PFSK-1 (cell line): ENCODE data around the gene KCTD13. TPM values are rescaled to one million over a fixed set of nuclear protein-coding genes. Genes with fewer than 3 reads are reported as not detected.

Experiments
- FOXP2 ChIP-seq: optimal IDR thresholded peaks from 2 replicates; pipeline ENCODE3; 2011; ENCODE audit warnings: borderline replicate concordance, control low read depth, inconsistent platforms; ENCODE audit not compliant: insufficient read depth; ENCODE audit errors: extremely low read length, extremely low read depth
- POLR2AphosphoS5 ChIP-seq: IDR thresholded peaks from 2 replicates; pipeline ENCODE4 v1.6.1; 2012; ENCODE audit warnings: low read depth, mild to moderate bottlenecking, control low read depth, low read length, moderate library complexity
- SIN3A ChIP-seq: IDR thresholded peaks from 2 replicates; pipeline ENCODE4 v1.6.1; 2012; ENCODE audit warnings: mild to moderate bottlenecking, low read length, moderate library complexity, borderline replicate concordance; ENCODE audit not compliant: insufficient read depth
- TAF1 ChIP-seq: IDR thresholded peaks from 2 replicates; pipeline ENCODE4 v1.6.1; 2012; ENCODE audit warnings: low read length, control low read depth, borderline replicate concordance; ENCODE audit not compliant: insufficient read depth
- polyA plus RNA-seq: library from polyadenylated mRNA; unstranded; fragments of >200 nt; gene quantifications from one replicate; pipeline ENCODE4 v1.2.1, GENCODE V29; 2012; ENCODE audit warnings: low read depth, missing spikeins; ENCODE audit not compliant: insufficient read length
- TF ChIP-seq, protein P1 (sequence below), 2 experiments: IDR thresholded peaks; 2 replicates each; pipeline versions ENCODE4 v1.6.1 to v1.8.0; 2011 to 2012; ENCODE audit warnings: low read depth in 2 of 2, low read length in 2 of 2, control low read depth in 1 of 2, inconsistent platforms in 1 of 2, mild to moderate bottlenecking in 1 of 2, moderate library complexity in 1 of 2; ENCODE audit not compliant: insufficient read depth in 1 of 2

The KCTD13 gene
- polyA plus RNA-seq, result 50.5 TPM

DNA sequence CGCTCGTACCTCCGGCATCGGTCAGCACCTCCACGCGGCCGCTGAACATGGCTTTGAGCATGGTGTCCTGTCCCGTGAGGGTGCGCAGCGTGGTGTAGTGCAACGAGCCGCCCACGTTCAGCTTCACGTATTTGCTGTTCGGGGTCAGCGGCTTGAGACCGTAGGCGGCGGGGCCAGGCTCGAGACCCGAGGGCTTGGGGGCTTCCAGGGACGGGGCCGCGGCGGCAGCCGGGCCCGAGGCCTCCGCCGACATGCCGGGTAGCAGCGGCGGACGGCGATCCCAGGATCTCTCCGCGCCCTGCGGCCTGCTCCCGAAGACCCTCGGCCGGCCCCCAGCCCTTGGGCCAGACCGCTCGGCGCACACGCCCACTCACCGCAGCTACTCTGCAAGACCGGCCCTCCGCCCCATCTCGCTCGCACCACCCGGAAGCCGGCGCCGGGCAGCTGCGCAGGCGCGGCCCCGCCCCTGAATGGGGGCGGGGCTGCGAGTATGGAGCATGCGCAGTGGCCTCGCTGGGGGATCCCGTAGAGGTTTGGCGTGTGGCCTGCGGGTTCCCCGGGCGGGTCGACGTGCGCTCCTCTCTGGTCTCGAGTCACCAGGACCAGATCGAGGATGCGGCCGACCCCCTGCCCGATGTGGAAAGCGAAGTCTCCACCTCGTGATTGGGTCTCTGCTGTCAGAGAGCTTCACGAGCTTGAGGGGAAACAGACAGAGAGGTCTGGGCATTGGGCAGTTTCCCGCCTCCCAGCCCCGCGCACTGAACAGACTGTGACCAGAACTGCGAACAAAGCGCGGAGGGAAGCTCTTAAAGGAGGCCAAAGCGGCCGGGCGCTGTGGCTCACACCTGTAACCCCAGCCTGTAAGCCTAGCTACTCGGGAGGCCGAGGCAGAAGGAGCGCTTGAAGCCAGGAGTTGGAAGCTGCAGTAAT lies at the start of gene KCTD13:
TSS of gene KCTD13 (minus strand) at position 446 of the 930 bp plus-strand sequence. CDS start at position 253, 193 bp downstream.
- peak; percentile 67; the same call in 1 of the 2 replicates for TF ChIP-seq SIN3A
- TF ChIP-seq, protein P1, sequence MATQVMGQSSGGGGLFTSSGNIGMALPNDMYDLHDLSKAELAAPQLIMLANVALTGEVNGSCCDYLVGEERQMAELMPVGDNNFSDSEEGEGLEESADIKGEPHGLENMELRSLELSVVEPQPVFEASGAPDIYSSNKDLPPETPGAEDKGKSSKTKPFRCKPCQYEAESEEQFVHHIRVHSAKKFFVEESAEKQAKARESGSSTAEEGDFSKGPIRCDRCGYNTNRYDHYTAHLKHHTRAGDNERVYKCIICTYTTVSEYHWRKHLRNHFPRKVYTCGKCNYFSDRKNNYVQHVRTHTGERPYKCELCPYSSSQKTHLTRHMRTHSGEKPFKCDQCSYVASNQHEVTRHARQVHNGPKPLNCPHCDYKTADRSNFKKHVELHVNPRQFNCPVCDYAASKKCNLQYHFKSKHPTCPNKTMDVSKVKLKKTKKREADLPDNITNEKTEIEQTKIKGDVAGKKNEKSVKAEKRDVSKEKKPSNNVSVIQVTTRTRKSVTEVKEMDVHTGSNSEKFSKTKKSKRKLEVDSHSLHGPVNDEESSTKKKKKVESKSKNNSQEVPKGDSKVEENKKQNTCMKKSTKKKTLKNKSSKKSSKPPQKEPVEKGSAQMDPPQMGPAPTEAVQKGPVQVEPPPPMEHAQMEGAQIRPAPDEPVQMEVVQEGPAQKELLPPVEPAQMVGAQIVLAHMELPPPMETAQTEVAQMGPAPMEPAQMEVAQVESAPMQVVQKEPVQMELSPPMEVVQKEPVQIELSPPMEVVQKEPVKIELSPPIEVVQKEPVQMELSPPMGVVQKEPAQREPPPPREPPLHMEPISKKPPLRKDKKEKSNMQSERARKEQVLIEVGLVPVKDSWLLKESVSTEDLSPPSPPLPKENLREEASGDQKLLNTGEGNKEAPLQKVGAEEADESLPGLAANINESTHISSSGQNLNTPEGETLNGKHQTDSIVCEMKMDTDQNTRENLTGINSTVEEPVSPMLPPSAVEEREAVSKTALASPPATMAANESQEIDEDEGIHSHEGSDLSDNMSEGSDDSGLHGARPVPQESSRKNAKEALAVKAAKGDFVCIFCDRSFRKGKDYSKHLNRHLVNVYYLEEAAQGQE (IDR thresholded peaks at IDR 0.05; ENCODE audit: insufficient read depth in 1 of 2, low read depth in 2 of 2, low read length in 2 of 2), result no peak
- TF ChIP-seq TAF1, result 0 out of 2 replicates have a peak, but pooled peaks have one; percentile 39
- TF ChIP-seq POLR2AphosphoS5, result peak; percentile 78
- TF ChIP-seq FOXP2, result peak; percentile 18

DNA sequence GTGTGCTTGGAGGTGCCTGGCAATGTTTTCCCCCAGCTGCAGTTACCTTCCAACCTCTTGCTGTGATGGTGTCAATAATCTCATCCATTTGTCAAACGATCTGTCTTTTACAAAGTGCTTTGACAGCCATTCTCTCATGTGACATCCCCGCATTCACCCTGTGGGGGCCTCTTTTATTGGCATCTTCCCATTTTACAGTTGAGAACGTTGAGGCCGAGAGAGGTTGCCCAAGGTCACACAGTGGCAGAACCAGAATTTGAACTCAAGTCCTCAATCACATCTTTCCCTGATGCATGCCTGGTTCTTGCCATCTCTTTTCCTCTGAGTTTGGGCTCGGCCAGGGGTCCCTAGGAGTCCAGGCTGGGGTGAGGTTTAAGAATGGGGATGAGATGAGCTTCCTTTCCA lies 49.1 kb upstream of the KCTD13 start:
- TF ChIP-seq TAF1, result no peak
- no peak for TF ChIP-seq SIN3A
- no peak for TF ChIP-seq POLR2AphosphoS5
- TF ChIP-seq FOXP2, result no peak
- TF ChIP-seq, protein P1 (IDR thresholded peaks at IDR 0.05; ENCODE audit: insufficient read depth in 1 of 2, low read depth in 2 of 2, low read length in 2 of 2), result no peak

- TF ChIP-seq, protein P1 (IDR thresholded peaks at IDR 0.05; ENCODE audit: insufficient read depth in 1 of 2, low read depth in 2 of 2, low read length in 2 of 2), result no peak
- TF ChIP-seq TAF1 (no peak), POLR2AphosphoS5 (no peak), SIN3A (no peak), FOXP2 (no peak)
Observed at GRCh38 chr16:29974291-29975133, 48.5 kb upstream of the KCTD13 start.

DNA sequence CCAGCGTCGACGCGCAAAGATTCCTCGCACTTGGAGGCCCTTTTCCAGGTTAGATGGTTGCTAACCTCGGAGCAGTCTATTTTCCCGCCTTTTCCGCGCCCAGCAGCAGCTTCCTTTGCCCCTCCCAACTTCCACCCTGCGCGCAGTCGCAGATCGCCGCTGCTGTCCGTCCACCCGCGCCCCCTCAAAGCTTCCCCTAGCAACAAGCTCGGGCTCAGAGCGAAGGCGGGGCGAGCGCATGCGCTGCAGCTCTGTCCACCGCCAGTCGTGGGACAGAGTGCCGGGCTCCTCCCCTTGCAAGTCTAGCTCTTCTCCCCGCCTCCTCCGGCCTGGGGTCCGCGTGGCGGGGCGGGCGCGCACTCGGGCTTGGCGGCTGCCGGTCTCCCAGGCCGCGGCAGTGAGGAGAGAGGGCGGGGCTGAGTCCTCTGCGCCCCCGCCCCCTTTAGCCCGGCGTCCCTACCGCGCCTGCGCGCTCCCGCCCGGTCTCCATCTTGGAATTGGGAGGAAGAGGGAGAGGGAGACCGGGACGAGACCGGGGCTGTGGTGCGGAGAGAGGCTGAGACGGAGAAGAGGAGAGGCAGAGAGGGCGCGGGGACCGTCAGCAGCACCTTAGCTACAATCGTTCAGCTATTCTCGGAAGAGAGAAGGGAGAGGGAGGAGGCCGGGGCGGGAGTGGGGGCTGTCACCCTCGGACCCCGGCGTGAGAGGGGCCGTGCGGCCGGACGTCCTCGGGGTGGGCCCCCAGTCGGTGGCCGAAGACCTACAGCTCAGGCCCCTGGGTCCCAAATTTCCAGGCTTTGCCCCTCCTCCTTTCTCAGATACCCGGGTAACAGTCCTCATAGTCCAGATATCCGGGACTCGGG lies 47.6 kb upstream of the KCTD13 start, which contains the start of gene TAOK2:
TSS of gene TAOK2 (plus strand) at position 485 of the 863 bp plus-strand sequence. CDS start 3,905 bp downstream, outside the sequence.
- TF ChIP-seq POLR2AphosphoS5, result peak; percentile 91
- TF ChIP-seq FOXP2, result peak; percentile 57
- 0 out of 2 replicates have a peak, but pooled peaks have one; percentile 60 for TF ChIP-seq SIN3A
- TF ChIP-seq, protein P1 (IDR thresholded peaks at IDR 0.05; ENCODE audit: insufficient read depth in 1 of 2, low read depth in 2 of 2, low read length in 2 of 2), result no peak
- TF ChIP-seq TAF1, result peak; percentile 72; the same call in 1 of the 2 replicates
